NB4 (cell line): ENCODE results near the gene FCER2.

Source experiments
- POLR2A ChIP-seq: IDR thresholded peaks from 2 replicates; pipeline ENCODE4 v1.6.1; 2011; ENCODE audit warnings: mild to moderate bottlenecking; ENCODE audit not compliant: insufficient read length; ENCODE audit errors: extremely low read depth
- TF ChIP-seq, protein P1 (sequence below): IDR thresholded peaks from one replicate; pipeline ENCODE4 v1.5.1; 2012; ENCODE audit warnings: low read depth, low read length

DNA sequence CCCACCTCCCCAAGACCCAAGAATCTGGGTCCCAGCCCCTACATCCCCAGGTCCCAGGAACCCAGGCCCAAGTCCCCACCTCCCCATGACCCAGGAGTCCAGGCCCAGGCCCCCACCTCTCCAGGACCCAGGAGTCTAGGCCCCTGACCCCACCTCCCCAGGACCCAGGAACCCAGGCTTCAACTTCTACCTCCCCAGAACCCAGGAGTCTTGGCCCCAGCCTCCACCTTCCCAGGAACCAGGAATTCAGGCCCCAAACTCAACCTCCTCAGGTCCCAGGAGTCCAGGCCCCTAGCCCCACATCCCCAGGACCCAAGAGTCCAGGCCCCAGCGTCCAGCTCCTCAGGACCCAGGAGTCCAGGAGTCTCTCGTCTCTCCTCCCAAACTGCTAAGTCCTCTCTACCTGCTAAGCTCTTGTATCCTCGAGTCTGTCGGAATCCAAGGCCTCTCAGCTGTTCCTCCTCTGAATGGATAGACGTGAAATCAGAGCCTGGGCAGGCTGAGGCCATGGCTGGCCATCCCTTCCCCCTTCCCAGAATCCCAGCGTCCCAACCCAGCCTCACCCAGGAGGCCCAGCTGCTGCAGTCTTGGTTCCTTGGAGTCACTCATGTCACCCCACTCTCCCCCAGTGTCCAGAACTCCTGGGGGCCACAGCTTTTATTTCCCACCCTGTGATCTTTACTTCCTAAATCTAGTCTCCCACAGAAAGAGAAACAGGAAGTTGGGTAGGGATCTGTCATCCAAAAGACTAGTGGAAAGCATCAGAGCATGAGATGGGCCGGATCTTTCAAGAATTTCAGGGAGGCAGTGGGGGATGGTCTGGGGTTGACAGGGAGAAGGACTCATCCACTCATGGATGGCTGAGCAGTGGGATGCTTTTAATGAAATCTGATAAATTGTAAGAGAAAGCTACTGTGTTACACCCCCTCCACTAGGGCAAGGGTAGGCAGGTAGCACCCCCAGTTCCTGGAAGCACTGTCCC is 45.3 kb upstream of the FCER2 start, which contains the start of gene CD209:
- TF ChIP-seq, protein P1, sequence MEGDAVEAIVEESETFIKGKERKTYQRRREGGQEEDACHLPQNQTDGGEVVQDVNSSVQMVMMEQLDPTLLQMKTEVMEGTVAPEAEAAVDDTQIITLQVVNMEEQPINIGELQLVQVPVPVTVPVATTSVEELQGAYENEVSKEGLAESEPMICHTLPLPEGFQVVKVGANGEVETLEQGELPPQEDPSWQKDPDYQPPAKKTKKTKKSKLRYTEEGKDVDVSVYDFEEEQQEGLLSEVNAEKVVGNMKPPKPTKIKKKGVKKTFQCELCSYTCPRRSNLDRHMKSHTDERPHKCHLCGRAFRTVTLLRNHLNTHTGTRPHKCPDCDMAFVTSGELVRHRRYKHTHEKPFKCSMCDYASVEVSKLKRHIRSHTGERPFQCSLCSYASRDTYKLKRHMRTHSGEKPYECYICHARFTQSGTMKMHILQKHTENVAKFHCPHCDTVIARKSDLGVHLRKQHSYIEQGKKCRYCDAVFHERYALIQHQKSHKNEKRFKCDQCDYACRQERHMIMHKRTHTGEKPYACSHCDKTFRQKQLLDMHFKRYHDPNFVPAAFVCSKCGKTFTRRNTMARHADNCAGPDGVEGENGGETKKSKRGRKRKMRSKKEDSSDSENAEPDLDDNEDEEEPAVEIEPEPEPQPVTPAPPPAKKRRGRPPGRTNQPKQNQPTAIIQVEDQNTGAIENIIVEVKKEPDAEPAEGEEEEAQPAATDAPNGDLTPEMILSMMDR = no peak
- TF ChIP-seq POLR2A = no peak
